ENCODE results near the gene TUSC2. TPM values are rescaled to one million over a fixed set of nuclear protein-coding genes. Genes with fewer than 3 reads are reported as not detected.
A peak's percentile ranks its signal among the peaks of the same experiment; 100 is the strongest.

TUSC2 gene
- total and polyA plus RNA-seq, 9 of the 15 experiments (the other 6 are each of a cell fraction or from before 2014, with no cell fraction given) = 2.8 to 67.5 (median 25.8) TPM

DNA sequence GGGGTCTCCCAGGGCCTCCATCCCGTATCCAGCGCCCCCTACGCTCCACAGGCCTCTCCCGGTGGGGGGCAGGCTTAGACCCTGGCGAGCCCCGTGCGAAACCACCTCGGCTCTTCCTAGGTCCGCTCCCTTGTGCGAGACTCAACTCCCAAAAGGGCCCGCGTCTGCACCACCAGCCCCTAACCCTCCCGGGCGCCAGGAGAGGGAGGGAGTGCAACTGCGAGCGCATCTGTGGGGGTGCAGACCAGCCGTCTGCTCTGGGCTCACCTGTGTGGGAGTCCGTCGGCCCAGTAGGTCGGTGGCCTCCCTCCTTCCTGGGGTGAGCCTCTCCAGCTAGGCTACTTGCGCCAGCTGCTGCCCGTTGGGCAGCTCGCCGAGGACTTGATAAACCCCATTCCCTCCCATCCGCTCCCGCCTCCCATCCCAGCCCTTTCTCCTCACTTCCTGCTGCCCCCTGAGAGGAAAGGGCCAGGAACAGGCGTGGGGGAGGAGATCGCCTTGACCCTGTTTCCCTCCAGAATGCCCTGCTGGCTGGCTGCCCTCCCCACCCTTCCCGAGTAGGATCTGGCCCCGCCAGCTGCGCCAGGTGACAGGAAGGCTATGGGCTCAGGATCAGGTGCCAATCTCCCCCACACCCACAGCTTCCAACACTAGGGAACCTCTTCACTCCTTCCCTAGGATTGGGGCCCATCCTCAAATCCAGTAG lies 5.5 kb downstream of the TUSC2 start, which contains the start of gene HYAL2:
TSS of gene HYAL2 (minus strand) at position 360 of the 706 bp plus-strand sequence. CDS start 2,256 bp downstream, outside the sequence.
- ChIA-PET CTCF (ENCODE audit: low intra/inter-chr PET ratio) (no interaction called here), POLR2A (no interaction called here)
- Histone ChIP-seq H3K36me3 (ENCODE audit: control insufficient read depth, insufficient read depth, low read length) (peaks cover 42% of the 10 kb centered on the region; the same call in 2 of the 3 replicates), H3K27ac (ENCODE audit: extremely low read depth, low read depth, low read length) (peak within 1 kb of the TSS; percentile 100), H3K9me3 (replicated peaks; ENCODE audit: control insufficient read depth, insufficient read depth, low read depth, low read length) (no peaks in the 10 kb centered on the region), H3K27me3 (ENCODE audit: control insufficient read depth in 2 of 2, insufficient read depth in 2 of 2, low read length in 2 of 2) (no peaks in the 10 kb centered on the region), H3K4me3 (peak within 1 kb of the TSS; percentile 81), H3K4me2 (ENCODE audit: insufficient read depth, low read length) (peak within 1 kb of the TSS; percentile 90), H4K20me1 (replicated peaks; ENCODE audit: control insufficient read depth, insufficient read depth, low read length) (no peaks in the 10 kb centered on the region), H3K4me1 (replicated peaks in 1 of 2; ENCODE audit: control insufficient read depth in 2 of 2, insufficient read depth in 2 of 2, low read length in 2 of 2) (peaks cover 25 to 66% of the 10 kb centered on the region in 2 experiments; a peak in 4 of 5 replicates), H3K9ac (ENCODE audit: insufficient read depth in 1 of 2, low read depth in 2 of 2, low read length in 2 of 2) (peak within 1 kb of the TSS; percentile 98), H3K79me2 (ENCODE audit: control insufficient read depth, insufficient read depth, low read length) (peaks cover 32% of the 10 kb centered on the region), H3K9me1 (ENCODE audit: control insufficient read depth, insufficient read depth, low read length) (no peaks in the 10 kb centered on the region), H2AFZ (ENCODE audit: low read depth, low read length) (peak within 1 kb of the TSS; percentile 99)
- FAIRE-seq (no peak), DNase-seq (ENCODE audit: extremely low read depth in 1 of 4, low spot score in 3 of 4) (no peak), ATAC-seq (no peak)
- TF ChIP-seq, protein P1, sequence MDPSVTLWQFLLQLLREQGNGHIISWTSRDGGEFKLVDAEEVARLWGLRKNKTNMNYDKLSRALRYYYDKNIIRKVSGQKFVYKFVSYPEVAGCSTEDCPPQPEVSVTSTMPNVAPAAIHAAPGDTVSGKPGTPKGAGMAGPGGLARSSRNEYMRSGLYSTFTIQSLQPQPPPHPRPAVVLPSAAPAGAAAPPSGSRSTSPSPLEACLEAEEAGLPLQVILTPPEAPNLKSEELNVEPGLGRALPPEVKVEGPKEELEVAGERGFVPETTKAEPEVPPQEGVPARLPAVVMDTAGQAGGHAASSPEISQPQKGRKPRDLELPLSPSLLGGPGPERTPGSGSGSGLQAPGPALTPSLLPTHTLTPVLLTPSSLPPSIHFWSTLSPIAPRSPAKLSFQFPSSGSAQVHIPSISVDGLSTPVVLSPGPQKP (CRISPR knock-in tag; IDR thresholded peaks at IDR 0.05) = no peak
- TF ChIP-seq NFE2 (IDR thresholded peaks at IDR 0.05; ENCODE audit: low read depth) (no peak), CHD2 (IDR thresholded peaks at IDR 0.05; ENCODE audit: low read depth, low read length) (no peak), XRCC5 (IDR thresholded peaks at IDR 0.05; ENCODE audit: low read depth, low read length) (no peak), MCM5 (IDR thresholded peaks at IDR 0.05; ENCODE audit: low read depth) (no peak), RFX1 (IDR thresholded peaks at IDR 0.05) (no peak), DACH1 (IDR thresholded peaks at IDR 0.05; ENCODE audit: partially characterized antibody) (no peak), ZNF274 (IDR thresholded peaks at IDR 0.05; ENCODE audit: borderline replicate concordance, low read depth, low read length) (no peak), ILF3 (IDR thresholded peaks at IDR 0.05; ENCODE audit: borderline replicate concordance) (no peak), ZNF316 (IDR thresholded peaks at IDR 0.05) (no peak), RBM15 (IDR thresholded peaks at IDR 0.05; ENCODE audit: insufficient read depth, low read length) (no peak), ETS2 (tag; IDR thresholded peaks at IDR 0.05; ENCODE audit: borderline replicate concordance, poor library complexity, severe bottlenecking) (no peak), MAFK (IDR thresholded peaks at IDR 0.05; ENCODE audit: low read length) (no peak), PCBP1 (IDR thresholded peaks at IDR 0.05; ENCODE audit: low read depth, low read length, poor library complexity, severe bottlenecking) (peak; percentile 14), TOE1 (IDR thresholded peaks at IDR 0.05; ENCODE audit: borderline replicate concordance) (no peak), TOE1 (CRISPR knock-in tag; IDR thresholded peaks at IDR 0.05; ENCODE audit: borderline replicate concordance, low read depth) (no peak), JUND (IDR thresholded peaks at IDR 0.05; ENCODE audit: borderline replicate concordance, low read depth, low read length) (no peak), JUND (tag; IDR thresholded peaks at IDR 0.05; ENCODE audit: borderline replicate concordance, low read depth, low read length) (no peak)
- TF ChIP-seq, protein P2, sequence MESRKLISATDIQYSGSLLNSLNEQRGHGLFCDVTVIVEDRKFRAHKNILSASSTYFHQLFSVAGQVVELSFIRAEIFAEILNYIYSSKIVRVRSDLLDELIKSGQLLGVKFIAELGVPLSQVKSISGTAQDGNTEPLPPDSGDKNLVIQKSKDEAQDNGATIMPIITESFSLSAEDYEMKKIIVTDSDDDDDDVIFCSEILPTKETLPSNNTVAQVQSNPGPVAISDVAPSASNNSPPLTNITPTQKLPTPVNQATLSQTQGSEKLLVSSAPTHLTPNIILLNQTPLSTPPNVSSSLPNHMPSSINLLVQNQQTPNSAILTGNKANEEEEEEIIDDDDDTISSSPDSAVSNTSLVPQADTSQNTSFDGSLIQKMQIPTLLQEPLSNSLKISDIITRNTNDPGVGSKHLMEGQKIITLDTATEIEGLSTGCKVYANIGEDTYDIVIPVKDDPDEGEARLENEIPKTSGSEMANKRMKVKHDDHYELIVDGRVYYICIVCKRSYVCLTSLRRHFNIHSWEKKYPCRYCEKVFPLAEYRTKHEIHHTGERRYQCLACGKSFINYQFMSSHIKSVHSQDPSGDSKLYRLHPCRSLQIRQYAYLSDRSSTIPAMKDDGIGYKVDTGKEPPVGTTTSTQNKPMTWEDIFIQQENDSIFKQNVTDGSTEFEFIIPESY (CRISPR knock-in tag; IDR thresholded peaks at IDR 0.05) = 0 out of 2 replicates have a peak, but pooled peaks have one; percentile 9
- in situ Hi-C loops (cut with MboI) = no loop called here
- 84% methylated on average over 8 of the region's 31 CpGs for WGBS (ENCODE audit: insufficient coverage, low coverage, missing lambda C conversion rate)
- intact Hi-C loops (cut with micrococcal nuclease) = no loop called here
- no TSS peak for BruUV-seq (replicated peaks)
